HG02973 (cell line): ENCODE measurements around the gene PITX3.
"Not testable (repeated sequence)": the region's sequence is repeated elsewhere in the genome, so short reads cannot be mapped to it uniquely, and the experiment has no call there.

ENCODE experiments used
- ATAC-seq: cut with Tn5 transposase; IDR thresholded peaks from one replicate; pipeline ENCODE4 v1.9.1; 2021; ENCODE audit warnings: moderate library complexity; ENCODE audit not compliant: unreplicated experiment

Gene PITX3

DNA sequence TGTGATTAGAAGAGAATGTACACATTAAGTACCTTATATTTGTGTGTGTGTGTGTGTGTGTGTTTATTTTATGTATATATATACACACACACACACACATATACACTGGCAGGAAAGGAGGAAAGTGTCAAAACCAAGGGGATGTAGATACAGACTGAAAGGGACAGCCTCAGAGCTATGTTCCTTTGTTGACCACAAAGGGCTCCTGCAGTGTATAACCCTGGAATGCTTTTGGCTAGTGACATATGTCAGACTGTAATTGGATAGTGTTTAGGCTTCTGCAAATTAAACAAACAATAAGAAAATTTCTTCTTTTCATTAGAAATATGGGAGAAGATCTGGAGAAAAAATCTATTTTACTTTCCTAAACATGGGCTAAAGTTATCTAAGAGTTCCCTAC, 19.9 kb upstream of the PITX3 start:
- no peak for ATAC-seq

DNA sequence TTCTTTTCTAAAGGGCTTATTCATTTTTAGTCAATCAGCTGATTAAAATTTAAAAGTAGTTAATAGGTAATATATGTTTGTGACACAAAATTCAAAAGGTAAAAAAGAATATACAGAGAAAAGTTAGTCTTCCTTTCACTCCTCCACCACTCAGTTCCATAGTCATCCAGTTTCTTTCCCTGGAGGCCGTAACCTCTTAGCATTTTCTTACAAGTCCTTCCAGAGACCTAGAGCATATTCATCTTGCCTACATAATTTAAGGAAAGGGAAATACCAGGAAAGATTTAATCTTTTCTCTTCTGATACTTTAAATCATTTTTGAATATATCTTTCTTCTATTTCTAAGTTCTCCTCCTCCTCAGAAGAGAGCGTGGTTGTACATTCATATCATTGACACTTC, 14.1 kb upstream of the PITX3 start:
- no peak for ATAC-seq

DNA sequence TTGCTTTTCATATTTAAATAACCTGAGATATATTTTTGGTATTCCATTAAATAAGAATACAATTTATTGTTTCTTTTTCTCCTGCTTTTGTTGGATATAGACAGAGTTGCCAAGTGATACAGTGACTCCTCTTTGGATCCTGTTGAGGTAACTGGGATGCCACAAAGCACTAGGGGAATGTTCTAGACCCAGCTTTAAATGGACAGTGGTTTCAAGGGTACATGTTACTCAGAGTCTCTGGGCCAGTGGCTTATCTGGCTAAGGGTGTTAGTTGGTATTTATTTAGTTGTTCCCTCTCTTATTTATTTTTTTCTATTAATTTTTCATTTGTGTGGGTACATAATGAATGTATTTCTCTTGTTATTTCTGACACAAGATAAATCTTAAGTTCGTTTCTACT, 13.1 kb upstream of the PITX3 start:
- no peak for ATAC-seq

DNA sequence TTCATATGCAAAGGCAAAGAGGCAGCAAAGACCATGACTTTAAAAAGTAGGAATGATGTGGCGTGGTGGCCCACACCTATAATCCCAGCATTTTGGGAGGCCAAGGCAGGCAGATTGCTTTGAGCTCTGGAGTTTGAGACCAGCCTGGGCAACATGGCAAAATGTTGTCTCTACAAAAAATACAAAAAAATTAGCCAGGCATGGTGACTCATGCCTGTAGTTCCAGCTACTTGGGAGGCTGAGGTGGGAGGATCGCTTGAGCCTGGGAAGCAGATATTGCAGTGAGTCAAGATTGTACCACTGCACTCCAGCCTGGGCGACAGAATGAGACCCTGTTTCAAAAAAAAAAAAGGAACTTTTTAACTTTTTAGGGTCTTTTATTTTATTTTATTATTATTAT, 11.2 kb upstream of the PITX3 start:
- not testable (repeated sequence) for ATAC-seq

DNA sequence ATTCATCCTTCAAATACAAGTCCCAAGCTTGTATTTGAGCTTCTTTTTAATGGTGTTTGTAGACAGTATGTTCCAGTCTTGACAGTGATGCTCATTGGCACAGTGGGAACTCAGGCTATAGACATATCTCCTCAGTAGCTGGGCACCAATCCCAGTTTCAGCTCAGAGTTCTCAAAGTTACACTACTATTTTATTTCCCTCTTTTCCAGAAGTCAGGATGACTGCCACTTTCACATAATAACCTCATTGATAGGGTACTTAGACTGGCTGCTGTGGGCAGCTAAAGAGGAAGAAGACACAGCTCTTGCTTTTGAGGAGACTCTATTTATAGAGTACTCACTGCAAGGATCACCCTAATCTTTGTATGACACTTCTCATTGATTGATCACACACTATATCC, 6.4 kb upstream of the PITX3 start:
- ATAC-seq: no peak

DNA sequence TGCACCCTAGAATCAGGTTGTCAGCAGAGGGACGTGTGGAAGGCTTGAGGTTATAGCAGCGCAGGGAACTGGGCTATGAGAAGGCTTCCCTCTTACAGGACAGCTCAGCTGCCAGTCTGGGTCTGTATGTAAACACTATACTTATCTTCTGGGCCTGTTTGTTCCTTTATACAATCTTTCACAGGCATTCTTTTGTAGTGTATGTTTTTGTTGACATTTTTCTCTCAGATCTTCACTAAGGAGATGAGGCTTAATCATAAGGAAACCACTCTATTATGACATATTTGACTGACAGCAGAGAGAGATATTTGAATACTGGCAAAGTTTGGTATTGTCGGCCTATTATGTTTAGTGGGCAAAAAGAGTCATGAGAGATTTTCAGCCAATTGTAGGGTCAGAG, 4.9 kb upstream of the PITX3 start:
- ATAC-seq: no peak

DNA sequence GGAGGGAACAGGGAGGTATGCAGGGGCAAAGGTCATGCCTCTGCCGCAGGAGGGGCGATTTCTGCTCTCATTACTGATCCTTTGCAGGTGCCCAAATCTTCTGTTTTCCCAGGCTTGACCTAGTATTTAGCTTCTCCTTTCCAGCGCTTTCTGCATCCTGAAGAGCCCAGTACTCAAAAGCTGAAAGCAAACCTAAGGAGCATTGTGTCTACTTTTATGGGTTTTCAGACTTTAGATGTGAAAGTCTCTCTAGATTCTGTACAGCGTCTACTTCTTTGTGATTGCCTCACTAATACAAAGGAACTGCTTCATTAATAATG, 4.6 kb upstream of the PITX3 start:
- no peak for ATAC-seq

DNA sequence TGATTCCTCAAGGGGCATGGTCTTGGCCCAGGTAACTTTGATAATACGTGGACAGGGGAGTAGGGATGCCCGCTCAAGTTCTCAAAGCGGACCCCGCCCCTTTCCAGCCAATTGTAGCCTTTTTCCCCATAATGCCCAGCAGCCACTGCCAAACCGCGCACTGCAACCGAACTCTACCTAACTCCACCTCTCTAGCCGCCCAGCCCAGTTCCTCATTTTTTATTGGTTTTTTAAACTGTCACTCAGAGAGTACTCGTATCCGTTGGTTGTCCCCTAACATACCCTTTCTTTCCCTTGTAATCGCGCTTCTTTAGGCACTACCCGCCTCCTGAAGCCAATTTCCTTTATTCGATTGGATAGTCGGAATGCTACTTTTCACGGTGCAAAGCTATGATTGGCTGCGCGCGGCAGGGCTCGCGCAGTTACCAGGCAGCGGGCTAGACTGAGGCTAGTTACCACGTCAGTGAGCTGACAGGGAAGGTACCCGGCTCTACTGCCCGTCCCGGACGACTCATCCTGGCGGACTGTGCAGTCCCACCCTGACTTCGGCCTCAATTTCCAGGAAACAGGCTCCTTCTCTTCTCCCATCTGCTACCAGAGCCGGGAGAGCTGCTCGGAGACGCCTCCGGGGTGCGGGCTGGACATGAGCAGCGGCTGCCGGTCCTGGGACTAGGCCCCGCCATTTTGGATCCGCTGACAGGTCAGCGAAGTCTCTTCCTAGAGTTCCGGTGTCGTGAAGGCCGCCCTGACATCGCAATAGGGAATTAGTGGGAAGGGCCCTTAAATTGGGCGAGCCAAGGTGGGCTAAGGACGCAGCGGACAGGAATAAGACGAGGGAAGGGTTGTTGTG, 4.0 kb upstream of the PITX3 start, which contains the start of gene GBF1:
Gene GBF1, plus strand, starts transcription at position 451 of the 850 bp plus-strand sequence. CDS start 13,407 bp downstream, outside the sequence.
- peak; percentile 88 for ATAC-seq

DNA sequence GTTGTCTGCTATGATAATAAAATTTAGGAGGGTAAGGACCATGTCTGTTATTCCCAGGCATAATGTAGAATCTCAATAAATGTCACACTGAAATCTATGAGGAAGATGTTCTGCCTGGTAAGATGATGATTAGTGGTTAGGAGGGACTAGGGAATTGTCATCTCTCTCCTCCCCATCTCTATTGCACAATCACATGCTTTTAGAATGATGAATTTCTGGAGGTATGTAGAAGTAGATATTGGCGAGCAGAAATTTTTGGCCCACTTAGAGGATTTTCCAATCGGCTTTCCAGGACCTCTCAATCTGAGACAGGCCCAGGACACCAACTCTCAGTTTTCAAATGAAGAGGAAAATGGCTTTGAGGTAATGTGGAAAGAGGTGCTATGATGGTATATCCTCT, 2.0 kb upstream of the PITX3 start:
- ATAC-seq: no peak

DNA sequence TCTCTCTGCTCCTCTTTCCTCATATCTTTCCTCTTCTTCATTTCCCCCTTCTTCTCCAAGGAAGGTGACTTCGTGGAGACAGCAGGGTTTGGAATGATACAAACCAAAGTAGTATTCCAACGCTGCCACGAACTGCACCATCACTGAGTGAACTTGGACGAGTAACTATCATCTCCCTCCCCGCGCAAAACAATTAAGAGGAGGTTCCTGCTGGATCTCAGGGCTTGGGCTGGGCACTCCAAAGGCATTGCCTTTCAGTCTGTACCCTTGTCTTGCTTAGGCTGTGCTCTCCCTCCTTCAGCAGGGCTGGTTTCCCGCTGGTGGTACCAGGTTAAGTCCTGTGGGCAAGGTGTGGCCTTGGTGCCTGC, 790 bp upstream of the PITX3 start:
- ATAC-seq: no peak

DNA sequence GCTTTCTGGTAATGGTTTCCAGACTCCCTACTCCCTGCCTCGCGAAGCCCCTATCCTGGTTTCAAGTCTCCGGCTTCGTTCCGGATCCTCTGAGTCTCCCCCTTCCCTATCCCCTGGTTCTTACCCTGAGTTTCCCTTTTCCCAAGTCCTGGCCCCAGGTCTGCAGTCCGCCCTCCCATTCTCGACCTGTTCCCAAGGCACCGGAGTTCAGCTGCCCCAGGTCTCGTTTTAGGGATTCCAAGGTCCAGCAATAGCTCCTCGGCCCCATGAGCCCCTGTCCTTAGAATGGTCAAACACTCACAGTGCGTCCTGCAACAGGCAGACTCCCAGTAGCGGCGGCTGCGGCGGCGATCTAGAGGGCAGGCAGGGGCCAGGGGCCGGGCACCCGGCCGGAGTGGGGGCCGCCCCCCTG, 274 bp downstream of the PITX3 start:
- ATAC-seq: no peak

DNA sequence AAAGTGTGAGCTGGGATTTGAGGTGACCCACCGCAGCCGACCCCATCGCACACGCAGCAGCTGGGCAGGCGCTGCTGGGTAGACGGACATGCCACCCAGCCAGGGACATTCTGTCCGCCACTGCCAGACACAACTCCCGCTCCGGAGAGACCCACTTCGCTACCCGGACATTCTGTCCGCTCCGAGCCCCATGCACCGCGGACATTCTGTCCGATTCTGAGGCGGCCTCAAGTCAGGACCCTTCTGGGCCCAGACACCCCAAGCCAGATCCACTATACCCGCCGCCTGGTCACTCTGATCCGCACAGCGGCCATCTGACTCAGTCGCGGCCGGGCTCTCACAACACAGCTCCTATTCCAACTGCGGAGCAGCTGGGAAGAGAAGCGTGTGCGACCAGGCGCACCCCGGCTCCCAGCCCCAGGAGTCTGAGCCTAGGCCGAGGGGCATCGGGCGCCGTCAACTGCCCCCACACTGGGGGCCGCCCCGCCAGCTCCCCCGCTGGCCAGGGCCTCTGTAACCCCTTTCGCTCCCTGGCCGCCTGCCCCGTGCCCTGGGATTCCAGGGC, 763 bp downstream of the PITX3 start:
- no peak for ATAC-seq

DNA sequence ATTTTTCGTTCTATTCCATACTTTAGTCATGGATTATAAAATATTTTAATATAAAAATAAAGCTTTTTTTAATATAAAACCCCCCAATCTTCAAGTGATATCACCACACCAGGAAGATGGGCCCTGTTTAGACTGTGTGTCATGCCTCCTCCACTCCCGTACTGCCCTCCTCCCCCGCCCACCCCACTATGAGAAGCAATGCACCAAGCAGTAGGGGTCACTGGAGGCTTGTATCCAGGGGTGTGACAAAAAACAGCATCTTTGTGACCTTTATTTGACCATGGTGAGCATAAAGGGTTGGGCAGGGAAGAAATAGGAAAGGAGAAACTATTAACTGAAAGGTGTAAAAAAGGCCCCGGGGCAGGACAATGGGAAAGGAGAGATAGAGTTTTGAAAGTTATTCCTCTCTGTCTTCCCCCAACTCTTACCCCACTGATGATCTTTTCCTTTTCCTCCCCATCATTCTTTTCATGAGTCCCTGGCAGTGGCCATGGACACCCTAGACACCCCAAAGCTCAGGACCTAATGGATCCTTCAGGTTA, 3.5 kb downstream of the PITX3 start:
- ATAC-seq: no peak

DNA sequence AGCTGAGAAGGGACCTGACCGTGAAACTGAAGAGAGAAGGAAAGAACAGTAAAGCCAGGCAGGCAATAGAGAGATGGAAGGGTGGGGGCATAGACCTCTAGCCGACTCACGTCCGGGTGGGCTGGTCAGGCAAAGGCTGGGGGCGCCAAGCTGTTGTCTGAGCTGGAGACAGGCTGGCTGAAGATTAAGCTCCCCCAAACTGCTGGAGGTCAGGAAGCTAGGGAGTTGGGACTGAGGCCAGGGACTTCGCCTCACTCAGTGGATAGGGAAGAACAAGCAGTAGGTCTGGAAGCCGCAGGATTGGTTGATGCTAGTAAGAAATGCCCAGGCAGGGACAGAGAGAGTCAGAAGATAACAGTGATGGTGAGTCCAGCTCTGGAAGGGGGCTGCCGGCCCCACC, 5.3 kb downstream of the PITX3 start:
- ATAC-seq: no peak

DNA sequence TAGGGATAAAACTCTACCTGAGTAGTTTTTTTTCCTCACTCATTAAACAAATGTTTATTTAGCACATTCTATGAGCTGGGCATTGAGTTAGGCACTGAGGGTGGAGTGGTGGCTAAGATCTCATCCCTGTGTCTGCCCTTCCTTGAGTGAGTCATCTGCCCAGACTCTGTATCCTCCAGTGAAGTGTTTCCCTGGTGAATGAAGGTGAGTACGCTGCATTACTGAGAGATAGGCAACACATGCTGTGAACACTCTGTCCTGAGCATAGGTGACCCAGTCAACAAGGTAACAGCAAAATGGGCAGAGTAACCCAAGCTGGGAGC, 5.8 kb downstream of the PITX3 start:
- no peak for ATAC-seq

DNA sequence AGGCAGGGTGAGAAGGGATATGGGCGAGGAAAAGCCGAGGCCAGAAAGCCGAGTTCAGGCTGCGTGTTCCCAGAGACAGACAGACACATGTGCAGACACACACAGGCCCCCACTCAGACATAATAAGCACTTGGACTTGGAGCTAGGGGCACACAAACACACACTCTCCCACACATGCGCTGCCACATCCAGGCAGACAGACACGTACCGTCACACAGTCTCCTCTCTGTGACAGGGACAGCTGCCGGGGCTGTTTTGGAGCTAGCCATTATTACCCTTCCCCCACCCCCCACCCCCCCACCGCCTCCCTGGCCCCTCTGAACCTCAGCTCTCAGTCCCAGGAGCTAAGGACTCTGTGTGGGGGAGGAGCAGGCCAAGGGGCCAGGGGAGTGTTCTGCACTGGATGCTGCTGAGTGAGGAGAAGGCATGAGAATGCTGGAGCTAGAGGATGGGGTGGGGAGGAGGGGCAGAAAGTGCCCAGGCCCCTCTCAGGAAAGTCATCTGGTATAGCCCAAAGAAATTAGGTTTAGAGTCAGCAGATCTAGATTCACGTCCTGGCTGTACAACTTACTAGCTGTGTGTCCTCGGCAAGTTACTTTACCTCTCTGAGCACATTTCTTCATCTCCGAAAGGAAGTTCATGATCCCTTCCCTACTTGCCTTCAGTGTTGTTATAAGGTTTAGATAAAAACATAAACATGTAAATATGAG, 6.3 kb downstream of the PITX3 start:
- ATAC-seq: no peak

DNA sequence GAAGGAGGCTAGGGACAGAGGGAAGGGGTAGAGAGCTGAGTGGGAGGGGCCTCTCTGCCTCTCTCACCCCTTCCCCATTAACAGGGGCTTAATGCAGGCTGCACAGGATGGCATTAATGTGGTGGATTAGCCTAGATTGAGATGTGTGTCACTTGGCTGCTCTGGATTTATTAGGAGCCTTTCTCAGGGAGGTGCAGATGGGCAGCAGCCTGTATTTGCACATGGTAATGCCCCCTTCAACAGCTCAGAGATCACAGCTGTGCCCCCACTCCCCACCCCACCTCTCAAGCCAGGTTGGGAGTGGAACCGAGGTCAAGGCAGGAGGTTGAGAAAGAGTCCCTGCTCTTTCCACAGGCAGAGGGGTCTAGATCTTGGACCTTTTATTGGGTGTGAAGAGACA, 7.3 kb downstream of the PITX3 start:
- ATAC-seq: no peak

DNA sequence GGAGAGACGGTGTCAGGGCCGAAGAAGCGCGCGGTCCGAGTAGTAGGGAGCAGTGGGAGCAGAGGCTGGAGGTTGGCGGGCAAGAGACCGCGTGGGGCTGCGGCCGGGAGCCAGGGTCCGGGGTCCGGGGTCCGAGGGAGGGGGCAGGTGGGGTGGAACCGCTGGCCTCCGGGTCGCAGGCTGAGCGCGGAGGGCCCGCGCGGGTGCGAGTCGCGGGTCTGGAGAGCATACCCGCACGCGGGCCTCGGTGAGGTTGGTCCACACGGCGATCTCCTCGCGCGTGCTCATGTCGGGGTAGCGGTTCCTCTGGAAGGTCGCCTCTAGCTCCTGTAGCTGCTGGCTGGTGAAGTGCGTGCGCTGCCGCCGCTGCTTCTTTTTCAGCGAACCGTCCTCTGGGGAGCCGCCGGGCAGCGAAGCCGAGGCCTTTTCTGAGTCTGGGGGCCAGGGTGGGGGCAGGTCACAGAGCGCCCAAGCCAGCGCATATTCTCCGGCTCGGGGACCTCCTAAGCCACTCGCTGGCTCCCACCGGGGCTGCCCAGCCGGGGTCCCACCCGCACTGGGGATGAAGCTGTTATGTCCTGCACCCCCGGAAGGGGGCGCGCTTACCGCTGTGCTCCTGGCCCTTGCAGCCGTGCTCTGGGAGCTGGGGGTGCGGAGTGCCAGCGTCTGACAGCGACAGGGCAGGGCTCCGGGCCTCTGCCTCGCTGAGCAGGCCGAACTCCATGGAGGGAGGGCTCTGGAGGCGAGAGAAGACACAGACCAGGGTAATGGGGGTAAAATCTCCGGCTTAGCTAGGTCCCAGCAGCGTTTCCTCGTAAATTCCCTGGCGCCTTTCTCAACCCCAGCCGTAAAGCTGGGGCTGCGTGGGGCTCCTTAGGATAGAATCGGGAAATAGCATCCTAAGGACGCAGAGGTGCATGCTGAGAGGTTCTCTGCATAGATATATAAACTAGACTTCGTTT, 9.7 kb downstream of the PITX3 start:
- no peak for ATAC-seq

DNA sequence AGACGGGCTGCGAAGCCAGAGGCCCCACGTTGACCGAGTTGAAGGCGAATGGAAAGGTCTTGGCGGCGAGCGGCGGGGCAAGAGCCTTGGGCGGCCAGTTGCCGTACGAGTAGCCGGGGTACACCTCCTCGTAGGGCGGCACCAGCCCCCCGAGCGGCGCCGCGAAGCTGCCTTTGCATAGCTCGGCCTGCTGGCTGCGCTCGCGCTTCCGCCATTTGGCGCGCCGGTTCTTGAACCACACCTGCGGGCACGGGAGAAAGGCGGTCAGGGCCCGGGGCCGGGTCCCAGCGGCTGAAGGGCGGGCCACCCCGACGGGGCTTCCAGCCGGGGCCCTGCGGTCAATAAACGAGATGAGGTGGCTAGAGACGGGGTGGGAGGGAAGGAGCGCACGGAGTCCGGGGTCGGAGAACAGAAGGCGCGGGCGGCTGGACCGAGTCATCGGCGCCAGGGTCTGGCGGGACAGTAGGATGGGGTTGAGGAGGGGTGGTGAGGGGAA, 10.4 kb downstream of the PITX3 start:
- no peak for ATAC-seq

DNA sequence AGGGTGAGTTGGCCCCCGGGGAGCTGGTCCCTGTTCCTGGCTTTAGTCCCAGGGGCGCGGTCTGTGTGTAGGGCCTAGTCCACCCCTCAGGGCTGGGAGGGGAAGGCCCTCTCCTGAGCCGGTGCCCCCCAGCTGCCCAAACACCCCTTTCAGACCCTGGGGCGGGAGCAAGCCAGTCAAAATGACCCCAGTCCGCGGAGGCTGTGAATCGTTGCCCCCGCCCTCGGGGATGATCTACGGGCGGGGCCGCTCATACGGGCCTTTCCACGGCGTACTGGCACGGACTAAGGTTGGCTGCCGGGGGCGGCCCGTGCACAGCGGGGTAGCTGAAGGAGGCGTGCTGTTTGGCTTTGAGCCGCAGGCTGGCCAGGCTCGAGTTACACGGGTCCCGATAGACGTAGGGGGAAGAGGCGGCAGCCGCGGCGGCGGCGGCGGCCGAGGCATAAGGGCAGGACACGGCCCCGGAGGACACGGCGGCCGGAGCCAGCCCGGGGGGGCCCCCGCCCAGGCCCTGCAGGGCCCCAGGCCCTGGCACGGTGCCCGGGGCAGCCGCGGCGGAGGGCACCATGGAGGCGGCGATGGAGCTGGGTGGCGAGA, 10.9 kb downstream of the PITX3 start:
- ATAC-seq: no peak
